Measurements from ENCODE around the gene KIFC3.
A peak's percentile ranks its signal among the peaks of the same experiment; 100 is the strongest.

KIFC3 gene

DNA sequence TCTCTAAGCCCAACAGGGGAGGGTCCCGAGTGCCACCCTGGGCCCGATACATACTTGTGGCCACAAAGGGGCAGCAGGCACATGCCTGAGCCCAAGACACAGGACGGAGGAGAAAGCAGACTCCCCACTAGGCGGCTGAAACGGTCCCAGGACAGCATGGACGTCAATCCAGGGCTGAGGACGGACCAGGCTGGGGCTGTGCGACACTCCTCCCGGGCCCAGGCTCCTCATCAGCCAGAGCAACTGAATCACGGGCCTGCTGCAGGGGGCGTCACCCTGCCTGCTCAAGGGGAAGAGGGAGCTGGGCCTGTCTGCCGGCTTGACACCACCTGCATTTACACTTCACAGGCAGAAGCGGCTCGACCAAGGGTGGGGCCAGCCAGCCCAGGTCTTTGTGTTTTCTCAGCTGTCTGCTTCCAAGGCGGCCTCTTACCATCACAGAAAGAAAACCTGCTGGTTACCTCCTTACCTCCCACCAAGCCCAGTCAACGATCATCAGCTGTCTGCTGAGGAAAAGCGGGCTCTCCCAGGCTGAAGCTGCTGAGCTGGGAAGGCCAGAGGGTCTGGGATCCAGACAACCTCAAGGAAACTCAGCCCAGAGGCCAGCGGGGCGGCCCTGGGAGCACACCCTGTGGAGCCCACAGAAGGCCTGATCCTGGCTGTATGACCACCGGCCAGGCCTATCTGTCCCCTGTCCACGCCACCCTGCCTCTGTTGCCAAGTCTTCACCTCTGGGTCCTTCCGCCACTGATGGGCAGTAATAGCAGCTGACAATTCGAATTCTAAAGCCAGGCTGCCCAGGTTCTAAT, 26.4 kb downstream of the KIFC3 start:
- Histone ChIP-seq H3K9ac (ENCODE audit: low read length) (no peak overlapping the region), H3K9me2 (replicated peaks; ENCODE audit: insufficient read depth, low read length) (no peaks in the 10 kb centered on the region), H3K27me3 (replicated peaks; ENCODE audit: insufficient read depth, low read length) (no peaks in the 10 kb centered on the region), H3K27ac (ENCODE audit: low read length) (no peak overlapping the region), H3K4me2 (ENCODE audit: low read depth, low read length) (no peak overlapping the region), H3K4me3 (ENCODE audit: low read length) (no peak overlapping the region), H3K36me3 (replicated peaks; ENCODE audit: insufficient read depth, low read length) (no peaks in the 10 kb centered on the region), H3K9me3 (replicated peaks; ENCODE audit: insufficient read depth, low read length) (no peaks in the 10 kb centered on the region), H3F3A (ENCODE audit: insufficient read depth, low read length) (no peaks in the 10 kb centered on the region), H4K20me1 (ENCODE audit: insufficient read depth, low read length) (no peaks in the 10 kb centered on the region), H2AFZ (ENCODE audit: low read length) (no peak overlapping the region), H3K79me2 (ENCODE audit: low read length) (no peaks in the 10 kb centered on the region), H3K4me1 (ENCODE audit: low read length) (no peaks in the 10 kb centered on the region)
- TF ChIP-seq EZH2phosphoT487 (IDR thresholded peaks at IDR 0.05; ENCODE audit: low read length) (no peak), EZH2 (optimal IDR thresholded peaks at IDR 0.05; ENCODE audit: low read depth, low read length) (no peak)
- TF ChIP-seq, protein P1, sequence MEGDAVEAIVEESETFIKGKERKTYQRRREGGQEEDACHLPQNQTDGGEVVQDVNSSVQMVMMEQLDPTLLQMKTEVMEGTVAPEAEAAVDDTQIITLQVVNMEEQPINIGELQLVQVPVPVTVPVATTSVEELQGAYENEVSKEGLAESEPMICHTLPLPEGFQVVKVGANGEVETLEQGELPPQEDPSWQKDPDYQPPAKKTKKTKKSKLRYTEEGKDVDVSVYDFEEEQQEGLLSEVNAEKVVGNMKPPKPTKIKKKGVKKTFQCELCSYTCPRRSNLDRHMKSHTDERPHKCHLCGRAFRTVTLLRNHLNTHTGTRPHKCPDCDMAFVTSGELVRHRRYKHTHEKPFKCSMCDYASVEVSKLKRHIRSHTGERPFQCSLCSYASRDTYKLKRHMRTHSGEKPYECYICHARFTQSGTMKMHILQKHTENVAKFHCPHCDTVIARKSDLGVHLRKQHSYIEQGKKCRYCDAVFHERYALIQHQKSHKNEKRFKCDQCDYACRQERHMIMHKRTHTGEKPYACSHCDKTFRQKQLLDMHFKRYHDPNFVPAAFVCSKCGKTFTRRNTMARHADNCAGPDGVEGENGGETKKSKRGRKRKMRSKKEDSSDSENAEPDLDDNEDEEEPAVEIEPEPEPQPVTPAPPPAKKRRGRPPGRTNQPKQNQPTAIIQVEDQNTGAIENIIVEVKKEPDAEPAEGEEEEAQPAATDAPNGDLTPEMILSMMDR (IDR thresholded peaks at IDR 0.05; ENCODE audit: low read length): 0 out of 2 replicates have a peak, but pooled peaks have one; percentile 3
- no peak for DNase-seq

DNA sequence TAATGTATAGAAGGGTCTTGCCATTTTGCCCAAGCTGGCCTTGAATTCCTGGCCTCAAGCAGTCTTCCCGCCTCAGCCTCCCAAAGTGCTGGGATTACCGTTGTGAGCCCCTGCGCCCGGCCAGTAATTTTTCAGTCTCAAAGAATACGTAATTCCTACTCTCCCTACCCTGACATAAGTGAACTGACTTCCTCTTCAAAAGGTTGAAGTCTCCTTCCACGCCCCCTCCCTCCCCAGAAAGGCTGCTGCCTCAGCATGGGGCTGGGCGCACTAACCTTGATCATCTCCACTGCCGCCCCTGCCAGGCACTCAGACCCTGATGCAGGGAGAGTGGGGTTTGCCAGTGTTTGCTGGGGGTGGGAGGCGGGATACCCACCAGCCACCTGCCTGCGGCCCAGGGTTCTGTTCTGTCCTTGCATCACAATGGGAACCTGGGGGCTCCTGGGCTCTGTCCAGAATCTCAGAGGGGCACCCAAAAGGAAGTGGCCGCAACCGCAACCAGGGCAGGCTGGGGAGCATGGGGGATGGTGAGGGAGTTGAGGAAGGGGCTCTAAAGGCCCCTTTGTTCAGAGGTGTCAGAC, 27.5 kb downstream of the KIFC3 start:
- TF ChIP-seq, protein P1 (IDR thresholded peaks at IDR 0.05; ENCODE audit: low read length): no peak
- TF ChIP-seq EZH2 (optimal IDR thresholded peaks at IDR 0.05; ENCODE audit: low read depth, low read length) (no peak), EZH2phosphoT487 (IDR thresholded peaks at IDR 0.05; ENCODE audit: low read length) (no peak)
- Histone ChIP-seq H3K79me2 (ENCODE audit: low read length) (no peaks in the 10 kb centered on the region), H3K27me3 (replicated peaks; ENCODE audit: insufficient read depth, low read length) (no peaks in the 10 kb centered on the region), H3K4me1 (ENCODE audit: low read length) (no peaks in the 10 kb centered on the region), H4K20me1 (ENCODE audit: insufficient read depth, low read length) (no peaks in the 10 kb centered on the region), H3K4me3 (ENCODE audit: low read length) (no peak overlapping the region), H3K36me3 (replicated peaks; ENCODE audit: insufficient read depth, low read length) (no peaks in the 10 kb centered on the region), H3K4me2 (ENCODE audit: low read depth, low read length) (no peak overlapping the region), H3F3A (ENCODE audit: insufficient read depth, low read length) (no peaks in the 10 kb centered on the region), H3K9me2 (replicated peaks; ENCODE audit: insufficient read depth, low read length) (no peaks in the 10 kb centered on the region), H3K9me3 (replicated peaks; ENCODE audit: insufficient read depth, low read length) (no peaks in the 10 kb centered on the region), H3K9ac (ENCODE audit: low read length) (no peak overlapping the region), H3K27ac (ENCODE audit: low read length) (no peak overlapping the region), H2AFZ (ENCODE audit: low read length) (no peak overlapping the region)
- no peak for DNase-seq

DNA sequence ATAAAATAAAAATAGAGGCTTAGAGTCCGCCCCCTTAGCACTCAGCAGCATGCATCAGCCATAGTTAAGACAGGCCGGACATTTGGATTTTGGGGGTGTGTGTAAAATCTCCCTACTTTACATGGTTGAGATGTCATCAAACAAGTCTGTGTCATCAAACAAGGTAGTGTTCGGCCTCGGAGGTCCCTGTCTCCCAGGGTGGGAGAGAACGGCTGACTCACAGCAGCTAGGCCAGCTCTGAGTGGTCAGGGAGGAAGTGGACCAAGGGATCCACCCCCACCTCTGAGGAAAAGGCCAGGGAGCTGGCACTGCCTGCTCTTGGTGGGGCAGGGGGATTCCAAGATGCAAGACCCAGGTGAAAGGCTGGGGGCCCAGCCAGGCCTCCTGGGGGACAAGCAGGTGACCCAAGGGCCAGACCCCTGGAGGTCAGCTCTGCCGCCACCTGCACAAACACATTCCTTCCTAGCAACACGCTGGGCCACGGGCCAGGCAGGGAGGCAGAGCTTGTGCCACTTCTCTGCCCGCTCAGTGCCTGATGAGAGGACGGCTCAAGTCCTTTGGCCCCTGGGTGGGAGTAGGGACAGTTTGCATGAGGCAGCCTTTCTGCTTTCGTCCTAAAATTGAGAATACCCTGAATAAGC, 28.5 kb downstream of the KIFC3 start:
- Histone ChIP-seq H4K20me1 (ENCODE audit: insufficient read depth, low read length) (no peaks in the 10 kb centered on the region), H3K36me3 (replicated peaks; ENCODE audit: insufficient read depth, low read length) (no peaks in the 10 kb centered on the region), H3K4me1 (ENCODE audit: low read length) (no peaks in the 10 kb centered on the region), H3K79me2 (ENCODE audit: low read length) (no peaks in the 10 kb centered on the region), H3K27ac (ENCODE audit: low read length) (no peak overlapping the region), H3K4me2 (ENCODE audit: low read depth, low read length) (no peak overlapping the region), H3K27me3 (replicated peaks; ENCODE audit: insufficient read depth, low read length) (no peaks in the 10 kb centered on the region), H3K9me2 (replicated peaks; ENCODE audit: insufficient read depth, low read length) (no peaks in the 10 kb centered on the region), H3F3A (ENCODE audit: insufficient read depth, low read length) (no peaks in the 10 kb centered on the region), H3K9ac (ENCODE audit: low read length) (no peak overlapping the region), H3K4me3 (ENCODE audit: low read length) (no peak overlapping the region), H2AFZ (ENCODE audit: low read length) (no peak overlapping the region), H3K9me3 (replicated peaks; ENCODE audit: insufficient read depth, low read length) (no peaks in the 10 kb centered on the region)
- no peak for TF ChIP-seq EZH2 (optimal IDR thresholded peaks at IDR 0.05; ENCODE audit: low read depth, low read length)
- no peak for TF ChIP-seq EZH2phosphoT487 (IDR thresholded peaks at IDR 0.05; ENCODE audit: low read length)
- TF ChIP-seq, protein P1 (IDR thresholded peaks at IDR 0.05; ENCODE audit: low read length): no peak
- no peak for DNase-seq
